Liver (tissue), 9 donors: ENCODE results near the gene PDE4D. TPM values are rescaled to one million over a fixed set of nuclear protein-coding genes. Genes with fewer than 3 reads are reported as not detected.

ENCODE experiments used
- DNase-seq: peaks from one replicate; pipeline ENCODE4 v3.0.0-alpha.2; 2017; ENCODE audit warnings: low spot score
- H3K27ac ChIP-seq, 2 donors: one replicate each; pipeline ENCODE4 v1.7.0; 2013; ENCODE audit warnings: inconsistent platforms in 2 of 2, low read length in 2 of 2, control low read depth in 1 of 2, low read depth in 1 of 2, mild to moderate bottlenecking in 1 of 2
- H3K27me3 ChIP-seq, 4 donors: one replicate each; pipeline versions ENCODE4 v1.6.1 to v1.7.0; 2013; ENCODE audit warnings: low read length in 3 of 4, inconsistent platforms in 1 of 4, mild to moderate bottlenecking in 1 of 4, moderate library complexity in 1 of 4; ENCODE audit not compliant: control insufficient read depth in 4 of 4, insufficient read depth in 4 of 4
- H3K36me3 ChIP-seq, 4 donors: one replicate each; pipeline versions ENCODE4 v1.6.1 to v1.7.0; 2013; ENCODE audit warnings: low read length in 3 of 4, mild to moderate bottlenecking in 3 of 4, low read depth in 1 of 4, moderate library complexity in 1 of 4; ENCODE audit not compliant: control insufficient read depth in 4 of 4, insufficient read depth in 3 of 4
- H3K4me1 ChIP-seq, 4 donors: one replicate each; pipeline versions ENCODE4 v1.6.1 to v1.7.0; 2013; ENCODE audit warnings: low read length in 3 of 4, mild to moderate bottlenecking in 3 of 4, moderate library complexity in 1 of 4; ENCODE audit not compliant: control insufficient read depth in 4 of 4, insufficient read depth in 4 of 4
- H3K4me3 ChIP-seq, 3 donors: one replicate each; pipeline versions ENCODE4 v1.6.1 to v1.7.0; 2013; ENCODE audit warnings: low read length in 3 of 3, control low read depth in 1 of 3, low read depth in 1 of 3, mild to moderate bottlenecking in 1 of 3
- H3K9ac ChIP-seq, 2 donors: one replicate each; pipeline ENCODE4 v1.7.0; 2013; ENCODE audit warnings: low read length in 2 of 2, mild to moderate bottlenecking in 2 of 2, moderate library complexity in 2 of 2, control low read depth in 1 of 2, low read depth in 1 of 2
- H3K9me3 ChIP-seq, 4 donors: one replicate each; pipeline versions ENCODE4 v1.6.1 to v1.7.0; 2013; ENCODE audit warnings: low read length in 3 of 4; ENCODE audit not compliant: control insufficient read depth in 4 of 4
- ATF3 ChIP-seq: IDR thresholded peaks from 2 replicates; pipeline ENCODE4 v1.6.1; 2016; ENCODE audit warnings: antibody characterized with exemption
- CTCF ChIP-seq: fragments of 150-350 bp; IDR thresholded peaks from 2 replicates; pipeline ENCODE4 v1.5.1; 2017; ENCODE audit warnings: improper control_type of control experiment, low read depth, low read length; ENCODE audit not compliant: missing input control
- EGR1 ChIP-seq, 2 donors: IDR thresholded peaks; 2 replicates each; pipeline ENCODE4 v1.6.1; 2016 to 2018; ENCODE audit warnings: antibody characterized with exemption in 2 of 2, low read depth in 2 of 2
- FOXA1 ChIP-seq: IDR thresholded peaks from 2 replicates; pipeline ENCODE4 v1.6.1; 2016; ENCODE audit warnings: antibody characterized with exemption
- FOXA2 ChIP-seq: IDR thresholded peaks from 2 replicates; pipeline ENCODE4 v1.6.1; 2016; ENCODE audit warnings: antibody characterized with exemption
- GABPA ChIP-seq, 2 donors: IDR thresholded peaks in 1 of 2; conservative IDR thresholded peaks in 1 of 2; 2 replicates each; pipeline ENCODE4 v1.6.1; 2016; ENCODE audit warnings: antibody characterized with exemption in 2 of 2, mild to moderate bottlenecking in 1 of 2, moderate library complexity in 1 of 2
- HNF4A ChIP-seq, 2 donors: conservative IDR thresholded peaks; 2 replicates each; pipeline ENCODE4 v1.6.1; 2016; ENCODE audit warnings: antibody characterized with exemption in 2 of 2, mild to moderate bottlenecking in 2 of 2
- HNF4G ChIP-seq: IDR thresholded peaks from 2 replicates; pipeline ENCODE4 v1.6.1; 2016; ENCODE audit warnings: antibody characterized with exemption
- JUND ChIP-seq, 2 donors: IDR thresholded peaks; 2 replicates each; pipeline ENCODE4 v1.6.1; 2016; ENCODE audit warnings: antibody characterized with exemption in 2 of 2
- MAX ChIP-seq: IDR thresholded peaks from 2 replicates; pipeline ENCODE4 v1.6.1; 2016; ENCODE audit warnings: antibody characterized with exemption
- NR2F2 ChIP-seq: IDR thresholded peaks from 2 replicates; pipeline ENCODE4 v1.6.1; 2016; ENCODE audit warnings: antibody characterized with exemption
- RAD21 ChIP-seq, 2 donors: IDR thresholded peaks; 2 replicates each; pipeline ENCODE4 v1.6.1; 2016; ENCODE audit warnings: antibody characterized with exemption in 2 of 2, mild to moderate bottlenecking in 2 of 2
- REST ChIP-seq: IDR thresholded peaks from 2 replicates; pipeline ENCODE4 v1.6.1; 2016; ENCODE audit warnings: antibody characterized with exemption, mild to moderate bottlenecking
- RXRA ChIP-seq, 2 donors: IDR thresholded peaks; 2 replicates each; pipeline ENCODE4 v1.6.1; 2017 to 2018; ENCODE audit warnings: antibody characterized with exemption in 2 of 2, mild to moderate bottlenecking in 1 of 2
- SP1 ChIP-seq: IDR thresholded peaks from 2 replicates; pipeline ENCODE4 v1.6.1; 2018; ENCODE audit warnings: antibody characterized with exemption, mild to moderate bottlenecking
- TAF1 ChIP-seq: conservative IDR thresholded peaks from 2 replicates; pipeline ENCODE4 v1.6.1; 2016; ENCODE audit warnings: antibody characterized with exemption, mild to moderate bottlenecking
- YY1 ChIP-seq: IDR thresholded peaks from 2 replicates; pipeline ENCODE4 v1.6.1; 2016; ENCODE audit warnings: antibody characterized with exemption, mild to moderate bottlenecking
- ZBTB33 ChIP-seq: IDR thresholded peaks from 2 replicates; pipeline ENCODE4 v1.6.1; 2016; ENCODE audit warnings: antibody characterized with exemption
- WGBS: extraction: QIAGEN DNeasy Blood & Tissue Kit; methylation state at CpG from one replicate; pipeline ENCODE4 v1.1.7; 2013; 5-methylcytosine and 5-hydroxymethylcytosine counted together
- polyA plus RNA-seq, 2 donors: library from polyadenylated mRNA; stranded (reverse) in 1 of 2; unstranded in 1 of 2; fragments of 200-250 nt in 1 of 2; fragments of >200 nt in 1 of 2; fragmentation: Nextera tagmentation in 1 of 2; extraction: Ambion mirVana in 1 of 2; gene quantifications; one replicate each; pipeline versions ENCODE4 v1.2.1 to v1.2.3, GENCODE V29; 2013 to 2015
- total RNA-seq, 2 donors: library from RNA; depleted of rRNA; stranded (reverse); fragments of >200 nt; gene quantifications; one replicate each; pipeline ENCODE4 v1.2.3, GENCODE V29; 2014
- donor health status: healthy.
- donor health status: healthy.
- donor health status: healthy.
- donor health status: healthy.
- donor health status: healthy.

The PDE4D gene
- total and polyA plus RNA-seq, 4 donors = 0.67 to 11.9 (median 6.5) TPM

- TF ChIP-seq MAX = no peak
- TF ChIP-seq REST = no peak
- TF ChIP-seq YY1 = no peak
- TF ChIP-seq HNF4A (conservative IDR thresholded peaks at IDR 0.05) = no peak
- no peak for TF ChIP-seq GABPA (IDR thresholded peaks at IDR 0.05 in 1 of 2, conservative IDR thresholded peaks at IDR 0.05 in 1 of 2)
- no peak for TF ChIP-seq HNF4G
- no peak for TF ChIP-seq RXRA (IDR thresholded peaks at IDR 0.05)
- no peak for TF ChIP-seq FOXA2
- TF ChIP-seq EGR1 (IDR thresholded peaks at IDR 0.05; ENCODE audit: low read depth in 2 of 2) = no peak
- no peak for TF ChIP-seq ATF3
- TF ChIP-seq ZBTB33 = no peak
- TF ChIP-seq CTCF = no peak
- TF ChIP-seq FOXA1 = no peak
- TF ChIP-seq NR2F2 = no peak
- TF ChIP-seq JUND (IDR thresholded peaks at IDR 0.05) = no peak
- TF ChIP-seq SP1 = no peak
- no peak for TF ChIP-seq TAF1
- no peak for TF ChIP-seq RAD21 (IDR thresholded peaks at IDR 0.05)
- H3K4me1 ChIP-seq = no peaks in the 10 kb centered on the region
- no peaks in the 10 kb centered on the region for H3K9me3 ChIP-seq
- H3K4me3 ChIP-seq = no peak overlapping the region
- peaks cover 0 to 8% (median 0%) of the 10 kb centered on the region in 4 donors for H3K27me3 ChIP-seq
- no peak for DNase-seq
- no peaks in the 10 kb centered on the region for H3K36me3 ChIP-seq
- WGBS = 54% methylated on average over 1 of the region's 1 CpG
- no peak overlapping the region for H3K9ac ChIP-seq
- H3K27ac ChIP-seq = no peak overlapping the region
These were observed 963.8 kb downstream of the PDE4D start for GRCh38 chr5:58929726-58930125.
